ENCODE data around the gene CAGE1. TPM values are rescaled to one million over a fixed set of nuclear protein-coding genes. Genes with fewer than 3 reads are reported as not detected.

CAGE1 gene
- total and polyA plus RNA-seq, 10 of the 15 experiments (the other 5 are each of a cell fraction or from before 2014, with no cell fraction given) = 0.03 to 0.42 (median 0.08) TPM; not detected in 3

DNA sequence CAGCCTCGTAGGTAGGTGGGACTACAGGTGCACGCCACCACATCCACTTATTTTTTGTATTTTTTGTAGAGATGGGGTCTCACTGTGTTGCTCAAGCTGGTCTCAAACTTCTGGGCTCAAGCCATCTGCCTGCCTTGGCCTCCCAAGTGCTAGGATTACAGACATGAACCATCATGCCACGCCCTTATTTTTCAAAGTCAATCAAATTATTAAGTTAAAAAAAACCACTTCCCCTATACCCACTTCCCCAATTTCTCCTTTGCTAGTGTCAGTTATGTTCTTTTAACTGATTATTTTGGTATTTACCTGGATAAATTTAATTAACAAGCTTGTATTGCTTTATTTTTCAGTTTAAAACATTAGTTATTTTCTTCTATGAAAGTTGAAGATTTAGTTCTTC lies 49.7 kb upstream of the CAGE1 start:
- no peak overlapping the region for H3K4me2 ChIP-seq (ENCODE audit: control insufficient read depth, insufficient read depth)
- SMC1A ChIA-PET (ENCODE audit: uncharacterized antibody, unreplicated experiment) = no interaction called here
- H4K20me1 ChIP-seq (ENCODE audit: control insufficient read depth, insufficient read depth) = no peaks in the 10 kb centered on the region
- H2AFZ ChIP-seq (ENCODE audit: control insufficient read depth, low read depth, low read length) = no peak overlapping the region
- H3K36me3 ChIP-seq (ENCODE audit: control insufficient read depth in 2 of 2, insufficient read depth in 2 of 2, low read length in 1 of 2) = no peaks in the 10 kb centered on the region
- no peaks in the 10 kb centered on the region; the same call in 2 of the 3 replicates for H3K9me3 ChIP-seq (replicated peaks; ENCODE audit: control insufficient read depth, insufficient read depth, low read length)
- H3K27me3 ChIP-seq (replicated peaks in 1 of 2; ENCODE audit: control insufficient read depth in 2 of 2, insufficient read depth in 2 of 2, low read length in 1 of 2) = no peaks in the 10 kb centered on the region
- peak; percentile 61; the same call in 1 of the 2 replicates for TF ChIP-seq SPI1 (IDR thresholded peaks at IDR 0.05; ENCODE audit: borderline replicate concordance, insufficient read depth, low read depth, low read length)
- TF ChIP-seq SREBF2 (IDR thresholded peaks at IDR 0.05; ENCODE audit: low read length) = no peak
- peak in 1 of 2 experiments; percentile 57; a peak in 1 of 4 replicates for TF ChIP-seq ETV6 (conservative IDR thresholded peaks at IDR 0.05 in 1 of 2, IDR thresholded peaks at IDR 0.05 in 1 of 2; ENCODE audit: borderline replicate concordance in 1 of 2, low read depth in 1 of 2)
- no peak for TF ChIP-seq SUPT20H (IDR thresholded peaks at IDR 0.05; ENCODE audit: borderline replicate concordance, control insufficient read depth, low read depth, low read length)
- no peak for TF ChIP-seq SP1 (IDR thresholded peaks at IDR 0.05; ENCODE audit: low read depth, low read length)
- no peak for TF ChIP-seq TCF12 (IDR thresholded peaks at IDR 0.05; ENCODE audit: low read depth, low read length)
- TF ChIP-seq IKZF1 (conservative IDR thresholded peaks at IDR 0.05) = no peak
- TF ChIP-seq, protein P1, sequence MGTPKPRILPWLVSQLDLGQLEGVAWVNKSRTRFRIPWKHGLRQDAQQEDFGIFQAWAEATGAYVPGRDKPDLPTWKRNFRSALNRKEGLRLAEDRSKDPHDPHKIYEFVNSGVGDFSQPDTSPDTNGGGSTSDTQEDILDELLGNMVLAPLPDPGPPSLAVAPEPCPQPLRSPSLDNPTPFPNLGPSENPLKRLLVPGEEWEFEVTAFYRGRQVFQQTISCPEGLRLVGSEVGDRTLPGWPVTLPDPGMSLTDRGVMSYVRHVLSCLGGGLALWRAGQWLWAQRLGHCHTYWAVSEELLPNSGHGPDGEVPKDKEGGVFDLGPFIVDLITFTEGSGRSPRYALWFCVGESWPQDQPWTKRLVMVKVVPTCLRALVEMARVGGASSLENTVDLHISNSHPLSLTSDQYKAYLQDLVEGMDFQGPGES (IDR thresholded peaks at IDR 0.05) = no peak
- TF ChIP-seq, protein P2, sequence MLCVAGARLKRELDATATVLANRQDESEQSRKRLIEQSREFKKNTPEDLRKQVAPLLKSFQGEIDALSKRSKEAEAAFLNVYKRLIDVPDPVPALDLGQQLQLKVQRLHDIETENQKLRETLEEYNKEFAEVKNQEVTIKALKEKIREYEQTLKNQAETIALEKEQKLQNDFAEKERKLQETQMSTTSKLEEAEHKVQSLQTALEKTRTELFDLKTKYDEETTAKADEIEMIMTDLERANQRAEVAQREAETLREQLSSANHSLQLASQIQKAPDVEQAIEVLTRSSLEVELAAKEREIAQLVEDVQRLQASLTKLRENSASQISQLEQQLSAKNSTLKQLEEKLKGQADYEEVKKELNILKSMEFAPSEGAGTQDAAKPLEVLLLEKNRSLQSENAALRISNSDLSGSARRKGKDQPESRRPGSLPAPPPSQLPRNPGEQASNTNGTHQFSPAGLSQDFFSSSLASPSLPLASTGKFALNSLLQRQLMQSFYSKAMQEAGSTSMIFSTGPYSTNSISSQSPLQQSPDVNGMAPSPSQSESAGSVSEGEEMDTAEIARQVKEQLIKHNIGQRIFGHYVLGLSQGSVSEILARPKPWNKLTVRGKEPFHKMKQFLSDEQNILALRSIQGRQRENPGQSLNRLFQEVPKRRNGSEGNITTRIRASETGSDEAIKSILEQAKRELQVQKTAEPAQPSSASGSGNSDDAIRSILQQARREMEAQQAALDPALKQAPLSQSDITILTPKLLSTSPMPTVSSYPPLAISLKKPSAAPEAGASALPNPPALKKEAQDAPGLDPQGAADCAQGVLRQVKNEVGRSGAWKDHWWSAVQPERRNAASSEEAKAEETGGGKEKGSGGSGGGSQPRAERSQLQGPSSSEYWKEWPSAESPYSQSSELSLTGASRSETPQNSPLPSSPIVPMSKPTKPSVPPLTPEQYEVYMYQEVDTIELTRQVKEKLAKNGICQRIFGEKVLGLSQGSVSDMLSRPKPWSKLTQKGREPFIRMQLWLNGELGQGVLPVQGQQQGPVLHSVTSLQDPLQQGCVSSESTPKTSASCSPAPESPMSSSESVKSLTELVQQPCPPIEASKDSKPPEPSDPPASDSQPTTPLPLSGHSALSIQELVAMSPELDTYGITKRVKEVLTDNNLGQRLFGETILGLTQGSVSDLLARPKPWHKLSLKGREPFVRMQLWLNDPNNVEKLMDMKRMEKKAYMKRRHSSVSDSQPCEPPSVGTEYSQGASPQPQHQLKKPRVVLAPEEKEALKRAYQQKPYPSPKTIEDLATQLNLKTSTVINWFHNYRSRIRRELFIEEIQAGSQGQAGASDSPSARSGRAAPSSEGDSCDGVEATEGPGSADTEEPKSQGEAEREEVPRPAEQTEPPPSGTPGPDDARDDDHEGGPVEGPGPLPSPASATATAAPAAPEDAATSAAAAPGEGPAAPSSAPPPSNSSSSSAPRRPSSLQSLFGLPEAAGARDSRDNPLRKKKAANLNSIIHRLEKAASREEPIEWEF (IDR thresholded peaks at IDR 0.05; ENCODE audit: insufficient replicate concordance, low read depth, low read length) = no peak
- no peak for TF ChIP-seq CBFB (IDR thresholded peaks at IDR 0.05; ENCODE audit: low read depth)
- RAD21 ChIA-PET (ENCODE audit: unreplicated experiment) = no interaction called here
- FAIRE-seq = no peak
- no peaks in the 10 kb centered on the region for H3K4me1 ChIP-seq (ENCODE audit: control insufficient read depth, insufficient read depth, low read length)
- H3K4me3 ChIP-seq = no peak overlapping the region
- ATAC-seq = 0 out of 3 replicates have a peak, but pooled peaks have one; percentile 19
- no peak overlapping the region for H3K27ac ChIP-seq (ENCODE audit: control insufficient read depth, insufficient read depth)
- intact Hi-C loops (cut with micrococcal nuclease; ENCODE audit: unreplicated experiment) (no loop called here), in situ Hi-C loops (cut with MboI) (no loop called here)
- DNase-seq (ENCODE audit: low read depth, low spot score) = no peak
- POLR2A ChIA-PET = no interaction called here
- 23% methylated on average over 3 of the region's 3 CpGs for WGBS (ENCODE audit: insufficient coverage, insufficient replicate concordance, low lambda C conversion rate, missing lambda C conversion rate)
- BruUV-seq (replicated peaks) = no TSS peak
- H3K79me2 ChIP-seq (ENCODE audit: control insufficient read depth, insufficient read depth, low read length) = no peaks in the 10 kb centered on the region
- CTCF ChIA-PET = no interaction called here
- H3K9ac ChIP-seq (ENCODE audit: control insufficient read depth, insufficient read depth, low read length) = no peak overlapping the region

Measured in GM12878 (cell line).